Aorta (tissue), 5 donors: ENCODE measurements around the gene NR1I3. TPM values are rescaled to one million over a fixed set of nuclear protein-coding genes. Genes with fewer than 3 reads are reported as not detected.

Experiments used
- ATAC-seq: fragments of 200-7000 bp; cut with Tn5 transposase; one replicate; pipeline ENCODE4 v1.9.1; 2022; ENCODE audit warnings: moderate library complexity; ENCODE audit not compliant: low FRiP score
- DNase-seq, 2 donors: peaks; one replicate each; pipeline ENCODE4 v3.0.0-alpha.2; 2020
- H3K27ac ChIP-seq, 2 donors: one replicate each; pipeline ENCODE4 v1.5.1; 2013; ENCODE audit warnings: low read length in 2 of 2, mild to moderate bottlenecking in 2 of 2, moderate library complexity in 2 of 2, control low read depth in 1 of 2, inconsistent platforms in 1 of 2, low read depth in 1 of 2
- H3K27me3 ChIP-seq, 2 donors: one replicate each; pipeline ENCODE4 v1.6.1; 2013; ENCODE audit warnings: control low read depth in 1 of 2, low read length in 1 of 2, mild to moderate bottlenecking in 1 of 2, moderate library complexity in 1 of 2; ENCODE audit not compliant: insufficient read depth in 2 of 2, control insufficient read depth in 1 of 2
- H3K36me3 ChIP-seq, 2 donors: one replicate each; pipeline ENCODE4 v1.6.1; 2013; ENCODE audit warnings: control low read depth in 1 of 2, low read length in 1 of 2, mild to moderate bottlenecking in 1 of 2; ENCODE audit not compliant: insufficient read depth in 2 of 2, control insufficient read depth in 1 of 2
- H3K4me1 ChIP-seq, 2 donors: one replicate each; pipeline ENCODE4 v1.6.1; 2013; ENCODE audit warnings: low read length in 2 of 2, control low read depth in 1 of 2, mild to moderate bottlenecking in 1 of 2, moderate library complexity in 1 of 2; ENCODE audit not compliant: insufficient read depth in 2 of 2, control insufficient read depth in 1 of 2
- H3K4me3 ChIP-seq, 2 donors: one replicate each; pipeline ENCODE4 v1.5.1; 2013; ENCODE audit warnings: low read length in 2 of 2, control low read depth in 1 of 2, mild to moderate bottlenecking in 1 of 2
- H3K9me3 ChIP-seq: one replicate; pipeline ENCODE4 v1.6.1; 2013; ENCODE audit warnings: mild to moderate bottlenecking, low read length; ENCODE audit not compliant: control insufficient read depth
- WGBS, 2 donors: extraction: QIAGEN DNeasy Blood & Tissue Kit; methylation state at CpG; one replicate each; pipeline ENCODE4 v1.1.7; 2013; 5-methylcytosine and 5-hydroxymethylcytosine counted together
- intact Hi-C, 2 donors: fragments of 100-400 bp; cut with DNase I; formaldehyde crosslinking; loops; one replicate each; pipeline versions ENCODE4 v1.14.2 to v1.15.0; 2022
- polyA plus RNA-seq, 2 donors: library from polyadenylated mRNA; stranded (reverse); fragments of 200-250 nt; gene quantifications; one replicate each; pipeline ENCODE4 v1.2.3, GENCODE V29; 2013
- total RNA-seq, 2 donors: library from RNA; stranded (reverse); fragmentation: NEBNext Ultra II Directional; extraction: Animal tissue kit (Norgen Biotek cat#: 25700); gene quantifications; one replicate each; pipeline ENCODE4 v1.2.1, GENCODE V29; 2021
- donor health status: healthy with polysubstance abuse.
- donor health status: Bipolar disorder and iron deficiency.
- donor health status: DM: no; HTN: no; CAD: no.
- donor health status: DM: no; HTN: no; CAD: no.
- donor health status: DM: yes; HTN: yes; CAD: no.

NR1I3 gene
- total and polyA plus RNA-seq, 4 donors: not detected

GRCh38 chr1:161200992-161201835 lies 36.8 kb downstream of the NR1I3 start:
- peak; percentile 60 for ATAC-seq
- Histone ChIP-seq H3K4me3 (peak overlapping the region; percentile 9 to 27), H3K36me3 (no peaks in the 10 kb centered on the region), H3K9me3 (no peaks in the 10 kb centered on the region), H3K27me3 (no peaks in the 10 kb centered on the region), H3K4me1 (peaks cover 0 to 4% of the 10 kb centered on the region in 2 donors), H3K27ac (peak overlapping the region; percentile 68 to 96)
- WGBS, 2 donors: 67 to 68% methylated on average over 13 of the region's 13 CpGs
- DNase-seq: peak; percentile 59 to 85
- intact Hi-C loops: no loop called here

GRCh38 chr1:161200421-161200991 lies 37.5 kb downstream of the NR1I3 start:
- WGBS, 2 donors: 84 to 86% methylated on average over 5 of the region's 5 CpGs
- no peaks in the 10 kb centered on the region for H3K27me3 ChIP-seq
- H3K9me3 ChIP-seq: no peaks in the 10 kb centered on the region
- H3K4me3 ChIP-seq: no peak overlapping the region
- peaks cover 0 to 4% of the 10 kb centered on the region in 2 donors for H3K4me1 ChIP-seq
- DNase-seq: peak; percentile 47 to 59
- peak overlapping the region in 1 of 2 donors; percentile 96 for H3K27ac ChIP-seq
- H3K36me3 ChIP-seq: no peaks in the 10 kb centered on the region
- no peak for ATAC-seq
- intact Hi-C loops: no loop called here

- DNase-seq: peak; percentile 24 to 76
- no peak overlapping the region for H3K4me3 ChIP-seq
These were observed 38.4 kb downstream of the NR1I3 start for GRCh38 chr1:161199506-161200139.

GRCh38 chr1:161198897-161199431 lies 39.0 kb downstream of the NR1I3 start, which contains the start of gene ADAMTS4:
TSS of gene ADAMTS4 (minus strand) at chr1:161199054. CDS start at chr1:161198627, 427 bp downstream.
- H3K36me3 ChIP-seq: no peaks in the 10 kb centered on the region
- H3K27me3 ChIP-seq: no peaks in the 10 kb centered on the region
- intact Hi-C loops: no loop called here
- no peak within 1 kb of the TSS for H3K27ac ChIP-seq
- ATAC-seq (no peak), DNase-seq (peak; percentile 67 to 82)
- 68 to 78% methylated on average over 11 of the region's 11 CpGs for WGBS, 2 donors
- peaks cover 0 to 4% of the 10 kb centered on the region in 2 donors for H3K4me1 ChIP-seq
- H3K9me3 ChIP-seq: no peaks in the 10 kb centered on the region
- no peak within 1 kb of the TSS for H3K4me3 ChIP-seq

More at GRCh38 chr1:161199506-161200139, 38.4 kb downstream of the NR1I3 start:
- intact Hi-C loops: no loop called here
- ATAC-seq: no peak
- Histone ChIP-seq H3K27me3 (no peaks in the 10 kb centered on the region), H3K27ac (no peak overlapping the region), H3K9me3 (no peaks in the 10 kb centered on the region), H3K36me3 (no peaks in the 10 kb centered on the region), H3K4me1 (peaks cover 0 to 4% of the 10 kb centered on the region in 2 donors)
- 70 to 72% methylated on average over 5 of the region's 5 CpGs for WGBS, 2 donors

- ATAC-seq (no peak), DNase-seq (peak; percentile 55 to 81)
- intact Hi-C loops: no loop called here
- Histone ChIP-seq H3K9me3 (no peaks in the 10 kb centered on the region), H3K36me3 (no peaks in the 10 kb centered on the region), H3K4me1 (peaks cover 0 to 2% of the 10 kb centered on the region in 2 donors), H3K27me3 (no peaks in the 10 kb centered on the region), H3K4me3 (no peak overlapping the region), H3K27ac (no peak overlapping the region)
- WGBS, 2 donors: 20 to 34% methylated on average over 20 of the region's 20 CpGs
These were observed 39.7 kb downstream of the NR1I3 start for GRCh38 chr1:161198194-161198896.

GRCh38 chr1:161197560-161198193 lies 40.3 kb downstream of the NR1I3 start:
- no peaks in the 10 kb centered on the region for H3K9me3 ChIP-seq
- H3K27me3 ChIP-seq: no peaks in the 10 kb centered on the region
- peak; percentile 25 to 51 for DNase-seq
- no peaks in the 10 kb centered on the region for H3K4me1 ChIP-seq
- WGBS, 2 donors: 83 to 85% methylated on average over 11 of the region's 11 CpGs
- ATAC-seq: no peak
- H3K36me3 ChIP-seq: no peaks in the 10 kb centered on the region
- H3K27ac ChIP-seq: no peak overlapping the region
- intact Hi-C loops: no loop called here
- H3K4me3 ChIP-seq: no peak overlapping the region

- Histone ChIP-seq H3K4me1 (no peaks in the 10 kb centered on the region), H3K4me3 (no peak overlapping the region), H3K36me3 (no peaks in the 10 kb centered on the region), H3K9me3 (no peaks in the 10 kb centered on the region), H3K27ac (no peak overlapping the region), H3K27me3 (no peaks in the 10 kb centered on the region)
- WGBS, 2 donors: 74 to 78% methylated on average over 27 of the region's 27 CpGs
- ATAC-seq (peak; percentile 23), DNase-seq (peak; percentile 72 to 77)
- intact Hi-C loops: no loop called here
These were observed 41.2 kb downstream of the NR1I3 start for GRCh38 chr1:161196521-161197451.
